ENCODE measurements around the gene IL2.

The IL2 gene

DNA sequence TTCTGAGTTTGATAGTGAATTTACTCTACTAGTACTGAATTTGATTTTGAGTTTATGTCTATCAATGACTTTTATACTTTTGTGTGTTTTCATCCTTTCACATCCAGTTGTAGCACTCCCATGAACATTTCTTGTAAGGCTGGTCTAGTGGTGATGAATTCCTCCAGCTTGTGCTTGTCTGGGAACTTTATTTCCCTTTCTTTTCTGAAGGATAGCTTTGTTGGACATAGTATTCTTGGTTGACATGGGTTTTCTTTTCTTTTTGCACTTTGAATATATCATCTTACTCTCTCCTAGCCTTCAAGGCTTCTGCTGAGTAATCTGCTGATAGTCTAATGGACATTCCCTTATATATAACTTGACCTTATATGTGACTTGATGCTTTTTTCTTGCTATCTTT is 32.5 kb upstream of the IL2 start:
- H3K36me3 ChIP-seq (ENCODE audit: low read length) = no peaks in the 10 kb centered on the region

DNA sequence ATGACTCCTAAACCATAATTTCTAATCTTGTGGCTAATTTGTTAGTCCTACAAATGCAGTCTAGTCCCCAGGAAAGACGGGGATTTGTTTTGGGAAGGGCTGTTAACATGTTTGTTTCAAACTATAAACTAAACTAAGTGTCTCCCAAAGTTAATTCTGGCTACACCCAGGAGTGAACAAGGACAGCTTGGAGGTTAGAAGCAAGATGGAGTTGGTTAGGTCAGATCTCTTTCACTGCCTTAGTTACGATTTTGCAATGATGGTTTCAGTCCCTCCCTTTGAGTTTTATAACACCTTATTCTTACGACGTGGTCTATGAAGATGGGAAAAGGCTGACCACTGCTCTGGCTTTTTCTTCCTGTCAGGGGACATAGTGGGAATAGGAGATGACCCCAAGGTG is 27.0 kb upstream of the IL2 start:
- Histone ChIP-seq H3K9ac (ENCODE audit: low read length) (no peak overlapping the region), H3K27ac (ENCODE audit: low read depth, low read length) (no peak overlapping the region), H3K4me2 (ENCODE audit: low read depth, low read length, poor library complexity, severe bottlenecking) (no peak overlapping the region), H3K79me2 (ENCODE audit: insufficient read depth, low read length) (no peaks in the 10 kb centered on the region), H2AFZ (ENCODE audit: low read depth, low read length, severe bottlenecking) (no peak overlapping the region), H3K27me3 (ENCODE audit: low read length) (no peaks in the 10 kb centered on the region), H3F3A (ENCODE audit: insufficient read depth) (no peaks in the 10 kb centered on the region), H4K20me1 (ENCODE audit: low read depth, low read length) (no peaks in the 10 kb centered on the region), H3K4me3 (ENCODE audit: insufficient read depth, low read length, poor library complexity, severe bottlenecking) (no peak overlapping the region), H3K9me2 (replicated peaks; ENCODE audit: insufficient read depth, low read length) (no peaks in the 10 kb centered on the region), H3K9me3 (ENCODE audit: insufficient read depth, low read length) (no peaks in the 10 kb centered on the region), H3K36me3 (ENCODE audit: low read length) (no peaks in the 10 kb centered on the region)
- TF ChIP-seq, protein P1, sequence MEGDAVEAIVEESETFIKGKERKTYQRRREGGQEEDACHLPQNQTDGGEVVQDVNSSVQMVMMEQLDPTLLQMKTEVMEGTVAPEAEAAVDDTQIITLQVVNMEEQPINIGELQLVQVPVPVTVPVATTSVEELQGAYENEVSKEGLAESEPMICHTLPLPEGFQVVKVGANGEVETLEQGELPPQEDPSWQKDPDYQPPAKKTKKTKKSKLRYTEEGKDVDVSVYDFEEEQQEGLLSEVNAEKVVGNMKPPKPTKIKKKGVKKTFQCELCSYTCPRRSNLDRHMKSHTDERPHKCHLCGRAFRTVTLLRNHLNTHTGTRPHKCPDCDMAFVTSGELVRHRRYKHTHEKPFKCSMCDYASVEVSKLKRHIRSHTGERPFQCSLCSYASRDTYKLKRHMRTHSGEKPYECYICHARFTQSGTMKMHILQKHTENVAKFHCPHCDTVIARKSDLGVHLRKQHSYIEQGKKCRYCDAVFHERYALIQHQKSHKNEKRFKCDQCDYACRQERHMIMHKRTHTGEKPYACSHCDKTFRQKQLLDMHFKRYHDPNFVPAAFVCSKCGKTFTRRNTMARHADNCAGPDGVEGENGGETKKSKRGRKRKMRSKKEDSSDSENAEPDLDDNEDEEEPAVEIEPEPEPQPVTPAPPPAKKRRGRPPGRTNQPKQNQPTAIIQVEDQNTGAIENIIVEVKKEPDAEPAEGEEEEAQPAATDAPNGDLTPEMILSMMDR (IDR thresholded peaks at IDR 0.05; ENCODE audit: insufficient read depth, low read length, poor library complexity, severe bottlenecking) = no peak
- no peak for TF ChIP-seq EZH2phosphoT487 (conservative IDR thresholded peaks at IDR 0.05; ENCODE audit: low read length)

More for the DNA sequence above, 32.5 kb upstream of the IL2 start:
- TF ChIP-seq, protein P1 (IDR thresholded peaks at IDR 0.05; ENCODE audit: insufficient read depth, low read length, poor library complexity, severe bottlenecking) = no peak
- TF ChIP-seq EZH2phosphoT487 (conservative IDR thresholded peaks at IDR 0.05; ENCODE audit: low read length) = no peak
- H3K27me3 ChIP-seq (ENCODE audit: low read length) = no peaks in the 10 kb centered on the region
- H3K4me3 ChIP-seq (ENCODE audit: insufficient read depth, low read length, poor library complexity, severe bottlenecking) = no peak overlapping the region
- no peaks in the 10 kb centered on the region for H3K9me2 ChIP-seq (replicated peaks; ENCODE audit: insufficient read depth, low read length)
- no peaks in the 10 kb centered on the region for H3K79me2 ChIP-seq (ENCODE audit: insufficient read depth, low read length)
- H2AFZ ChIP-seq (ENCODE audit: low read depth, low read length, severe bottlenecking) = no peak overlapping the region
- H3K27ac ChIP-seq (ENCODE audit: low read depth, low read length) = no peak overlapping the region
- no peaks in the 10 kb centered on the region for H4K20me1 ChIP-seq (ENCODE audit: low read depth, low read length)
- H3K4me2 ChIP-seq (ENCODE audit: low read depth, low read length, poor library complexity, severe bottlenecking) = no peak overlapping the region
- no peaks in the 10 kb centered on the region for H3K9me3 ChIP-seq (ENCODE audit: insufficient read depth, low read length)
- H3F3A ChIP-seq (ENCODE audit: insufficient read depth) = no peaks in the 10 kb centered on the region
- H3K9ac ChIP-seq (ENCODE audit: low read length) = no peak overlapping the region

DNA sequence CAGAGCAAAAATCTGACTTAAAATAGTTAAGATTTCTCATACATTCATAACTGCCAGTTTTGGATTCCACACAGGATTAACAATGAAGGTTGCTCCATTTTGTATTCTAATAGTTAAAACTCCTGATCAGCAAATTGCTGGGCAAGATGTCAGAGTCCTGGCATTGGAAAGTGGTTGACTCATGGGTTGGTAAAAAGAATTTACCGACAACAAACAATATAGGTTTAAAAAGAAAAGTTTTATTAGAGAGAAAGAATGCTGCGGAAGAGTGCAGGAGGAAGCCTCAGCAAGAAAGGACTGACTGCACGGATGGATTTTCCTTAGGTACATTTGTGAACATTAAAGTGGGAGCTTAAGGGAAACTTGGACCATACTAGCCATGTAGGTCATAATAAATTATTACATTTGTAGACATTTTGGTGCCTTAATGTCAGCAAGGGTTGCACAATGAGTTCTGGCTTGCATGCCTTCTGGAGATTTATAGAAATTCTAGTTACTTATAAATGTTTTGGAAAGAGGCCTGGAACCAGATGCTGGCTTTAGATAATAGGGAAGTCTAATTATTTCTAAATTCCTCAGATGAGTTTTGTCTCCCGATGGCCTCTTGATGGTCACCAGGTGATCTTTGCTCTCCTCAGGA is 25.4 kb upstream of the IL2 start:
- H3K9me3 ChIP-seq (ENCODE audit: insufficient read depth, low read length) = no peaks in the 10 kb centered on the region
- no peaks in the 10 kb centered on the region for H3K79me2 ChIP-seq (ENCODE audit: insufficient read depth, low read length)
- H3K4me2 ChIP-seq (ENCODE audit: low read depth, low read length, poor library complexity, severe bottlenecking) = no peak overlapping the region
- H3K9ac ChIP-seq (ENCODE audit: low read length) = no peak overlapping the region
- H3K9me2 ChIP-seq (replicated peaks; ENCODE audit: insufficient read depth, low read length) = no peaks in the 10 kb centered on the region
- no peaks in the 10 kb centered on the region for H3F3A ChIP-seq (ENCODE audit: insufficient read depth)
- no peak overlapping the region for H3K27ac ChIP-seq (ENCODE audit: low read depth, low read length)
- H3K36me3 ChIP-seq (ENCODE audit: low read length) = no peaks in the 10 kb centered on the region
- H3K4me3 ChIP-seq (ENCODE audit: insufficient read depth, low read length, poor library complexity, severe bottlenecking) = no peak overlapping the region
- no peak overlapping the region for H2AFZ ChIP-seq (ENCODE audit: low read depth, low read length, severe bottlenecking)
- H4K20me1 ChIP-seq (ENCODE audit: low read depth, low read length) = no peaks in the 10 kb centered on the region
- no peak for TF ChIP-seq EZH2phosphoT487 (conservative IDR thresholded peaks at IDR 0.05; ENCODE audit: low read length)
- H3K27me3 ChIP-seq (ENCODE audit: low read length) = no peaks in the 10 kb centered on the region

DNA sequence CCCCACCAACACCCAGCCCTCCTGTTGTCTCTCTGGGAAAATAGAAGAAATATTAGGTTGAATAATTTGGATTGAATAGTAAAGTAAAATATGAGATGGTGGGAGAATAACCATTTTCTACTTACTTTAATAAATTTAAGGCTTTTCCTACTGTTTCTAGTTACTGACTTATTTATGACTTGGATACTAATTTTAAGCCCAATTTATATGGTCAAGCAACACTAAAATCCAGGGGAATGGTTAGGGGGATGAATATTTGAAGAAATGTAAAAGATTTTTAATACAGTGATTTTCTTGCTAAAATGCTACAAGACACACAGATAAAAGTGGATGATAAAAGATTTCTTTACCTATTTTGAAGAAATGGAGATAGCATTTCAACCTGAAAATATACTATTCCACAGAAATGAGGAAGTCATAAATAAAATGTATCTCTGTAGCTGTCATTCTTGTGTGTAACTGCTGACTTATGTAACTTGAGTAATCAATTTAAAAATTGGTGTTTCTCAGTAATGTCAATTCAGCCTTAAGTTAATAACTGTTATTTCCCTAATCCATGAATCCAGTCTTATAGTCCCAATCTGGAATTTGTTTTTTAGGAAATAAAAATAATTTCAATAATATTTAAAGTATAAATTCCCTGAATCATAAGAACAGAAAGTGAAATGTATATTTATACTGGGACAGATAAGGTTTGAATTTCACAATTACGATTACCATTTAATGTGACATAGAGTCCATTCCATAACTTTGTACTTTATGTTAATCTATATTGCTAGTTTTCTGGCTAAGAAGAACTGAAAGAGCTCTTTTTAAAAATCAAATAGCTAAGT is 24.3 kb upstream of the IL2 start:
- Histone ChIP-seq H2AFZ (ENCODE audit: low read depth, low read length, severe bottlenecking) (no peak overlapping the region), H3K9ac (ENCODE audit: low read length) (no peak overlapping the region), H3K27me3 (ENCODE audit: low read length) (no peaks in the 10 kb centered on the region), H3K4me3 (ENCODE audit: insufficient read depth, low read length, poor library complexity, severe bottlenecking) (no peak overlapping the region), H3K36me3 (ENCODE audit: low read length) (no peaks in the 10 kb centered on the region), H3F3A (ENCODE audit: insufficient read depth) (no peaks in the 10 kb centered on the region), H3K27ac (ENCODE audit: low read depth, low read length) (no peak overlapping the region), H3K9me2 (replicated peaks; ENCODE audit: insufficient read depth, low read length) (no peaks in the 10 kb centered on the region), H3K4me2 (ENCODE audit: low read depth, low read length, poor library complexity, severe bottlenecking) (no peak overlapping the region), H3K9me3 (ENCODE audit: insufficient read depth, low read length) (no peaks in the 10 kb centered on the region), H3K79me2 (ENCODE audit: insufficient read depth, low read length) (no peaks in the 10 kb centered on the region), H4K20me1 (ENCODE audit: low read depth, low read length) (no peaks in the 10 kb centered on the region)
- no peak for TF ChIP-seq EZH2phosphoT487 (conservative IDR thresholded peaks at IDR 0.05; ENCODE audit: low read length)
- TF ChIP-seq, protein P1 (IDR thresholded peaks at IDR 0.05; ENCODE audit: insufficient read depth, low read length, poor library complexity, severe bottlenecking) = no peak
